Progenitor cell of endocrine pancreas (in vitro differentiated cells): Measurements from ENCODE around the gene SLF2. TPM values are rescaled to one million over a fixed set of nuclear protein-coding genes. Genes with fewer than 3 reads are reported as not detected.

ENCODE experiments used
- DNase-seq: peaks from one replicate; pipeline ENCODE4 v3.0.0; 2021; ENCODE audit warnings: low spot score; ENCODE audit not compliant: unreplicated experiment
- H3K27ac Mint-ChIP-seq: 2 replicates; pipeline ENCODE4 v1.8.0; 2021; ENCODE audit warnings: mild to moderate bottlenecking, moderate library complexity, mixed read lengths
- H3K27me3 Mint-ChIP-seq: 2 replicates; pipeline ENCODE4 v1.8.0; 2021; ENCODE audit warnings: mixed read lengths
- H3K36me3 Mint-ChIP-seq: 2 replicates; pipeline ENCODE4 v1.8.0; 2022; ENCODE audit warnings: mixed read lengths; ENCODE audit not compliant: insufficient read depth
- H3K4me1 Mint-ChIP-seq: 2 replicates; pipeline ENCODE4 v1.8.0; 2021; ENCODE audit warnings: low read depth, mixed read lengths
- H3K4me3 Mint-ChIP-seq: 2 replicates; pipeline ENCODE4 v1.8.0; 2021; ENCODE audit warnings: low read depth, mild to moderate bottlenecking, moderate library complexity, mixed read lengths
- H3K9me3 Mint-ChIP-seq: 2 replicates; pipeline ENCODE4 v1.8.0; 2021; ENCODE audit warnings: low read depth, mixed read lengths
- total RNA-seq: library from RNA; stranded (reverse); gene quantifications from 2 replicates; pipeline ENCODE4 v1.2.1, GENCODE V29; 2021
- TF ChIP-seq, protein P1 (sequence below): fragments of 200-600 bp; sonication (generic); IDR thresholded peaks from one replicate; pipeline ENCODE4 v1.5.0; 2021; ENCODE audit warnings: antibody characterized with exemption, mild to moderate bottlenecking; ENCODE audit not compliant: unreplicated experiment

The SLF2 gene
- total RNA-seq, 1 donor from 2014 or later: 31.8 TPM

GRCh38 chr10:100904917-100905316, 7.8 kb upstream of the SLF2 start:
- no peak overlapping the region for H3K4me3 Mint-ChIP-seq
- H3K36me3 Mint-ChIP-seq: no peaks in the 10 kb centered on the region
- no peaks in the 10 kb centered on the region for H3K9me3 Mint-ChIP-seq
- peaks cover 11% of the 10 kb centered on the region for H3K27me3 Mint-ChIP-seq
- TF ChIP-seq, protein P1, sequence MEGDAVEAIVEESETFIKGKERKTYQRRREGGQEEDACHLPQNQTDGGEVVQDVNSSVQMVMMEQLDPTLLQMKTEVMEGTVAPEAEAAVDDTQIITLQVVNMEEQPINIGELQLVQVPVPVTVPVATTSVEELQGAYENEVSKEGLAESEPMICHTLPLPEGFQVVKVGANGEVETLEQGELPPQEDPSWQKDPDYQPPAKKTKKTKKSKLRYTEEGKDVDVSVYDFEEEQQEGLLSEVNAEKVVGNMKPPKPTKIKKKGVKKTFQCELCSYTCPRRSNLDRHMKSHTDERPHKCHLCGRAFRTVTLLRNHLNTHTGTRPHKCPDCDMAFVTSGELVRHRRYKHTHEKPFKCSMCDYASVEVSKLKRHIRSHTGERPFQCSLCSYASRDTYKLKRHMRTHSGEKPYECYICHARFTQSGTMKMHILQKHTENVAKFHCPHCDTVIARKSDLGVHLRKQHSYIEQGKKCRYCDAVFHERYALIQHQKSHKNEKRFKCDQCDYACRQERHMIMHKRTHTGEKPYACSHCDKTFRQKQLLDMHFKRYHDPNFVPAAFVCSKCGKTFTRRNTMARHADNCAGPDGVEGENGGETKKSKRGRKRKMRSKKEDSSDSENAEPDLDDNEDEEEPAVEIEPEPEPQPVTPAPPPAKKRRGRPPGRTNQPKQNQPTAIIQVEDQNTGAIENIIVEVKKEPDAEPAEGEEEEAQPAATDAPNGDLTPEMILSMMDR: no peak
- peaks cover 6% of the 10 kb centered on the region for H3K4me1 Mint-ChIP-seq
- DNase-seq: no peak
- H3K27ac Mint-ChIP-seq: no peak overlapping the region

GRCh38 chr10:100907175-100907574, 5.6 kb upstream of the SLF2 start:
- H3K27me3 Mint-ChIP-seq: peaks cover 4% of the 10 kb centered on the region
- TF ChIP-seq, protein P1: no peak

DNA sequence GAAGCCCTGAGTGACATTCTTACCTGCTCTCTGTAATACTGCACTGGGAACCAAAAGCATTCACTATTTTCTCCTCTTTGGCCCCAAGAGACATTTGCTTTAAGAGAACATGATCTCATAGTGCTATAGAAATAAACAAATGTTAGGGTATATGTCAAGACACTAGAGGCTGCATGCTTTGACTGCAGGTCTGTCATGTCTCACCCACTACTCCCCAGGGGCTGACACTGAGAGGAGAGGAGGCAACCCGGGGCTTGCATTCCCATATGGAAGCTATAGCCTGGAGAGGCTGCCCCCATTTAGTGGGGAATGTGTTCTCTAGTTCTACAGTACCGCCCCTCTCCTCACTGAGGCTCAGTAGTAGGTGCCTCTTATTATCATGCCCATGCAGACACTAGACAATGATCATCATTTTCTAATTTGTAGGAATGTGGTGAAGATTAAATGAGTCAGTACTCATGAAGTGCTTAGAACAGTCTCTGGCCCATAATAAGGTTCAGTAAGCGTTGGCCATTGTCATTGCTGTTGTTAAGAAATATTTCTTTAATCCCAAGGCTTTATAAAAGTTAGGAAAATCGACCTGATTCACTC, 4.9 kb upstream of the SLF2 start:
- H3K36me3 Mint-ChIP-seq: no peaks in the 10 kb centered on the region
- DNase-seq: no peak
- H3K4me3 Mint-ChIP-seq: no peak overlapping the region
- TF ChIP-seq, protein P1: no peak
- peaks cover 9% of the 10 kb centered on the region for H3K4me1 Mint-ChIP-seq
- H3K27ac Mint-ChIP-seq: no peak overlapping the region
- H3K9me3 Mint-ChIP-seq: no peaks in the 10 kb centered on the region
- H3K27me3 Mint-ChIP-seq: peaks cover 4% of the 10 kb centered on the region

More at GRCh38 chr10:100907175-100907574, 5.6 kb upstream of the SLF2 start:
- Mint-ChIP-seq H3K27ac (no peak overlapping the region), H3K4me1 (peaks cover 9% of the 10 kb centered on the region), H3K36me3 (no peaks in the 10 kb centered on the region), H3K9me3 (no peaks in the 10 kb centered on the region), H3K4me3 (no peak overlapping the region)
- no peak for DNase-seq

- no peaks in the 10 kb centered on the region for H3K36me3 Mint-ChIP-seq
- peaks cover under 1% of the 10 kb centered on the region for H3K27me3 Mint-ChIP-seq
- no peaks in the 10 kb centered on the region for H3K9me3 Mint-ChIP-seq
- DNase-seq: no peak
- H3K27ac Mint-ChIP-seq: no peak overlapping the region
- TF ChIP-seq, protein P1: no peak
- no peak overlapping the region for H3K4me3 Mint-ChIP-seq
- peaks cover 11% of the 10 kb centered on the region for H3K4me1 Mint-ChIP-seq
Measured at GRCh38 chr10:100908378-100908777, 4.4 kb upstream of the SLF2 start.

DNA sequence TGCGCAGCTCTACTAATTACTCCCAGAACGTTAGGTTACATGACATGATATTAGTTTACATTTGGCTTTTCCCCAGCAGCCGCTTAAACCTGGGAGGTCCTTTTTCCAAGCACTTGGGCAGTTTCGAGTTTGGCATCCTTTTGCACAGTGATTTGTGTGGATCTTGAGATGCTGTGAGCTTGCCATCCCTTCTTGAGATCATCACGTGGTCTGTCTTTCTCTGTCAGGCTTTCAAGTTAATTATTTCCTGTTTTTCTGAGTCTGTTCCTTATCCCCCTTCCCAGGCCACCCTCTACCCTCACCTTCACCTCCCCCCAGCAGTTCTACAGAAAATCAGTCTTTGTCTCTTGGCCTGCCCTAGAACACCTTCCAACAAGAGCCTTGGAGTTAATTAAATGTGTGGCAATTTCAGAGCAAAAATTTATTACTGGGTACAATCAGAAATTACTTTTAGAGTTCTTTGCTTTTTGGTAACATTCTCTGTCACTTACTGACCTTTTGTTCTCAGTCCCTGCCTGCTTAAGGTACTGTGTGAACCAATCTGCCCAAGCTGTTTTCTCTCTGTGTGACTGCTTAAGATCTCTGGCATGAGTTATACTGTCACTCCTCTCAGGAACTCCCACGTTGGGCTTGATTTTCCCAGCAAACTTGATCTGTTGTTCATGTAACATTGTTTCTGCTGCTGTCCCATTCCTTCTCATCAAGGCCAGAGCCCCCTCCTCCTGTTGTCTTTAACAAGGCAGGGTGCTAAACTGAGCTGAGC, 3.1 kb upstream of the SLF2 start:
- no peaks in the 10 kb centered on the region for H3K36me3 Mint-ChIP-seq
- H3K9me3 Mint-ChIP-seq: no peaks in the 10 kb centered on the region
- H3K4me3 Mint-ChIP-seq: no peak overlapping the region
- peaks cover 18% of the 10 kb centered on the region for H3K4me1 Mint-ChIP-seq
- DNase-seq: no peak
- TF ChIP-seq, protein P1: no peak
- no peaks in the 10 kb centered on the region for H3K27me3 Mint-ChIP-seq
- H3K27ac Mint-ChIP-seq: peak overlapping the region; percentile 9
